HepG2 (cell line): Measurements from ENCODE around the gene ITM2B. TPM values are rescaled to one million over a fixed set of nuclear protein-coding genes. Genes with fewer than 3 reads are reported as not detected.

Experiments
- AGO2 ChIP-seq: fragments of 200-400 bp; formaldehyde crosslinking; optimal IDR thresholded peaks from 2 replicates; pipeline ENCODE3; 2017; ENCODE audit warnings: mild to moderate bottlenecking, low read depth, low read length, moderate library complexity
- ARHGAP35 ChIP-seq: sonication (generic); formaldehyde crosslinking; IDR thresholded peaks from 2 replicates; pipeline ENCODE4 v1.9.0; 2022; ENCODE audit warnings: mild to moderate bottlenecking, inconsistent platforms, moderate library complexity, missing genetic modification reagents, borderline replicate concordance
- ATF7 ChIP-seq, 2 experiments: fragments of 450-650 bp in 1 of 2; sonication (generic) in 1 of 2; formaldehyde crosslinking in 1 of 2; IDR thresholded peaks; 2 replicates each; pipeline versions ENCODE4 v1.4.0 to v1.6.1; 2016 to 2020; ENCODE audit warnings: antibody characterized with exemption in 1 of 2, mild to moderate bottlenecking in 1 of 2, missing genetic modification reagents in 1 of 2
- CCDC6 ChIP-seq: sonication (generic); formaldehyde crosslinking; IDR thresholded peaks from 2 replicates; pipeline ENCODE4 v1.8.1; 2022; ENCODE audit warnings: mild to moderate bottlenecking, missing genetic modification reagents, moderate library complexity
- CENPBD1 ChIP-seq: sonication (generic); formaldehyde crosslinking; IDR thresholded peaks from 2 replicates; pipeline ENCODE4 v1.8.0; 2022; ENCODE audit warnings: missing genetic modification reagents, low read depth, mild to moderate bottlenecking, borderline replicate concordance
- DBP ChIP-seq: sonication (generic); formaldehyde crosslinking; IDR thresholded peaks from 2 replicates; pipeline ENCODE4 v1.4.0; 2020; ENCODE audit warnings: missing genetic modification reagents; ENCODE audit errors: not compliant biosample characterization
- EED ChIP-seq: sonication (generic); formaldehyde crosslinking; IDR thresholded peaks from 2 replicates; pipeline ENCODE4 v1.5.0; 2020; ENCODE audit warnings: mild to moderate bottlenecking, missing genetic modification reagents
- ETV6 ChIP-seq: sonication (generic); formaldehyde crosslinking; conservative IDR thresholded peaks from 2 replicates; pipeline ENCODE4 v1.4.0; 2020; ENCODE audit warnings: missing genetic modification reagents
- FUBP1 ChIP-seq: sonication (generic); formaldehyde crosslinking; IDR thresholded peaks from 2 replicates; pipeline ENCODE4 v1.5.1; 2020; ENCODE audit warnings: missing genetic modification reagents, mild to moderate bottlenecking, borderline replicate concordance
- GLI4 ChIP-seq: sonication (generic); formaldehyde crosslinking; IDR thresholded peaks from 2 replicates; pipeline ENCODE4 v1.5.1; 2020; ENCODE audit warnings: missing genetic modification reagents, mild to moderate bottlenecking, moderate library complexity, borderline replicate concordance
- KDM3A ChIP-seq: IDR thresholded peaks from 2 replicates; pipeline ENCODE4 v1.6.1; 2018; ENCODE audit warnings: low read depth, missing compliant biosample characterization
- MLX ChIP-seq: IDR thresholded peaks from 2 replicates; pipeline ENCODE4 v1.6.1; 2016
- MTF2 ChIP-seq: sonication (generic); formaldehyde crosslinking; IDR thresholded peaks from 2 replicates; pipeline ENCODE4 v1.5.0; 2020; ENCODE audit warnings: missing genetic modification reagents, borderline replicate concordance
- PLRG1 ChIP-seq: fragments of 450-650 bp; conservative IDR thresholded peaks from 2 replicates; pipeline ENCODE4 v1.6.1; 2016
- RCOR2 ChIP-seq: IDR thresholded peaks from 2 replicates; pipeline ENCODE4 v1.6.1; 2016; ENCODE audit warnings: missing biosample characterization, missing genetic modification reagents
- SAP130 ChIP-seq: IDR thresholded peaks from 2 replicates; pipeline ENCODE4 v1.6.1; 2016; ENCODE audit warnings: low read depth
- TARDBP ChIP-seq: sonication (generic); formaldehyde crosslinking; IDR thresholded peaks from 2 replicates; pipeline ENCODE4 v1.8.0; 2022; ENCODE audit warnings: mild to moderate bottlenecking, missing genetic modification reagents
- TBX2 ChIP-seq: sonication (generic); formaldehyde crosslinking; IDR thresholded peaks from 2 replicates; pipeline ENCODE4 v1.5.0; 2020; ENCODE audit warnings: missing genetic modification reagents, mild to moderate bottlenecking, borderline replicate concordance
- THAP7 ChIP-seq: sonication (generic); formaldehyde crosslinking; IDR thresholded peaks from 2 replicates; pipeline ENCODE4 v1.8.1; 2023; ENCODE audit warnings: mild to moderate bottlenecking, missing genetic modification reagents
- ZC3H13 ChIP-seq: sonication (generic); formaldehyde crosslinking; IDR thresholded peaks from 2 replicates; pipeline ENCODE4 v1.8.1; 2023; ENCODE audit warnings: mild to moderate bottlenecking, missing genetic modification reagents, moderate library complexity
- ZNF121 ChIP-seq: sonication (generic); formaldehyde crosslinking; IDR thresholded peaks from 2 replicates; pipeline ENCODE4 v1.5.0; 2020; ENCODE audit warnings: mild to moderate bottlenecking, missing genetic modification reagents
- ZNF235 ChIP-seq: sonication (generic); formaldehyde crosslinking; IDR thresholded peaks from 2 replicates; pipeline ENCODE4 v1.8.1; 2023; ENCODE audit warnings: mild to moderate bottlenecking, missing genetic modification reagents, borderline replicate concordance
- ZNF468 ChIP-seq: sonication (generic); formaldehyde crosslinking; IDR thresholded peaks from 2 replicates; pipeline ENCODE4 v1.8.0; 2022; ENCODE audit warnings: mild to moderate bottlenecking, moderate library complexity, missing genetic modification reagents
- ZNF556 ChIP-seq: sonication (generic); formaldehyde crosslinking; IDR thresholded peaks from 2 replicates; pipeline ENCODE4 v1.4.0; 2020; ENCODE audit warnings: mild to moderate bottlenecking, missing genetic modification reagents, borderline replicate concordance
- ZNF605 ChIP-seq: sonication (generic); formaldehyde crosslinking; IDR thresholded peaks from 2 replicates; pipeline ENCODE4 v1.8.0; 2022; ENCODE audit warnings: mild to moderate bottlenecking, missing genetic modification reagents
- ZNF792 ChIP-seq: IDR thresholded peaks from 2 replicates; pipeline ENCODE4 v1.6.1; 2016
- polyA plus RNA-seq, 8 experiments: library from polyadenylated mRNA; depleted of rRNA in 3 of 8; stranded (reverse) in 7 of 8; unstranded in 1 of 8; fragments of >200 nt; fragmentation: Illumina TruSeq in 4 of 8; extraction: Trizol in 4 of 8; gene quantifications; 2 replicates each; pipeline versions ENCODE4 v1.2.1 to v1.2.3, GENCODE V29; 2011 to 2016; ENCODE audit warnings: low read depth in 4 of 8, missing spikeins in 1 of 8, mixed read lengths in 1 of 8; ENCODE audit not compliant: insufficient read depth in 1 of 8
- total RNA-seq, 5 experiments: library from RNA; depleted of rRNA; stranded (reverse); fragments of >200 nt; fragmentation: Illumina TruSeq; extraction: Trizol; gene quantifications; 2 replicates each; pipeline ENCODE4 v1.2.3, GENCODE V29; 2016; ENCODE audit warnings: low read depth in 1 of 5

The ITM2B gene
- total and polyA plus RNA-seq, 2 of the 13 experiments (the other 11 are each of a cell fraction or from before 2014, with no cell fraction given): 158 to 373 TPM

- TF ChIP-seq THAP7 (no peak), FUBP1 (no peak), EED (CRISPR knock-in tag) (no peak), ZNF468 (CRISPR knock-in tag) (no peak), ATF7 (IDR thresholded peaks at IDR 0.05) (0 out of 2 replicates have a peak, but pooled peaks have one; percentile 15), ATF7 (CRISPR knock-in tag; IDR thresholded peaks at IDR 0.05) (no peak), ZC3H13 (CRISPR knock-in tag) (no peak), MLX (CRISPR knock-in tag) (no peak), ZNF792 (CRISPR knock-in tag) (no peak), KDM3A (CRISPR knock-in tag) (no peak), RCOR2 (CRISPR knock-in tag) (peak; percentile 50; the same call in 1 of the 2 replicates), ZNF556 (CRISPR knock-in tag) (no peak), MTF2 (CRISPR knock-in tag) (no peak), TARDBP (CRISPR knock-in tag) (0 out of 2 replicates have a peak, but pooled peaks have one; percentile 25), ETV6 (no peak), DBP (CRISPR knock-in tag) (no peak), ZNF235 (CRISPR knock-in tag) (no peak), AGO2 (no peak), ZNF121 (CRISPR knock-in tag) (peak; percentile 99), CENPBD1 (no peak), TBX2 (CRISPR knock-in tag) (no peak), ZNF605 (CRISPR knock-in tag) (no peak), GLI4 (CRISPR knock-in tag) (no peak), ARHGAP35 (no peak), SAP130 (0 out of 2 replicates have a peak, but pooled peaks have one; percentile 13), CCDC6 (CRISPR knock-in tag) (no peak), PLRG1 (no peak)
Measured at GRCh38 chr13:48222358-48223301, 10.4 kb upstream of the ITM2B start (continued).
